GM10248 (cell line): Measurements from ENCODE around the gene ATG5.
"Not testable (repeated sequence)": the region's sequence is repeated elsewhere in the genome, so short reads cannot be mapped to it uniquely, and the experiment has no call there.

Experiments
- CTCF ChIA-PET: fragments of 300-600 bp; sonication (Branson Sonifier 250); formaldehyde crosslinking; extraction: SDS; loops from one replicate; lab custom pipeline; 2021; ENCODE audit warnings: antibody characterized with exemption; lab: Yijun Ruan, JAX
- POLR2A ChIA-PET: fragments of 350-650 bp; sonication (Branson Sonifier 250); formaldehyde crosslinking; extraction: SDS; loops from one replicate; lab custom pipeline; 2020; ENCODE audit warnings: antibody characterized with exemption; lab: Yijun Ruan, JAX
- DNase-seq: peaks from one replicate; pipeline ENCODE4 v3.0.0; 2012; ENCODE audit errors: extremely low spot score
- TF ChIP-seq, protein P1 (sequence below): IDR thresholded peaks from 2 replicates; pipeline ENCODE4 v1.5.1; 2012; ENCODE audit warnings: mild to moderate bottlenecking, low read depth; ENCODE audit errors: extremely low read depth, missing control alignments, control extremely low read depth

ATG5 gene

DNA sequence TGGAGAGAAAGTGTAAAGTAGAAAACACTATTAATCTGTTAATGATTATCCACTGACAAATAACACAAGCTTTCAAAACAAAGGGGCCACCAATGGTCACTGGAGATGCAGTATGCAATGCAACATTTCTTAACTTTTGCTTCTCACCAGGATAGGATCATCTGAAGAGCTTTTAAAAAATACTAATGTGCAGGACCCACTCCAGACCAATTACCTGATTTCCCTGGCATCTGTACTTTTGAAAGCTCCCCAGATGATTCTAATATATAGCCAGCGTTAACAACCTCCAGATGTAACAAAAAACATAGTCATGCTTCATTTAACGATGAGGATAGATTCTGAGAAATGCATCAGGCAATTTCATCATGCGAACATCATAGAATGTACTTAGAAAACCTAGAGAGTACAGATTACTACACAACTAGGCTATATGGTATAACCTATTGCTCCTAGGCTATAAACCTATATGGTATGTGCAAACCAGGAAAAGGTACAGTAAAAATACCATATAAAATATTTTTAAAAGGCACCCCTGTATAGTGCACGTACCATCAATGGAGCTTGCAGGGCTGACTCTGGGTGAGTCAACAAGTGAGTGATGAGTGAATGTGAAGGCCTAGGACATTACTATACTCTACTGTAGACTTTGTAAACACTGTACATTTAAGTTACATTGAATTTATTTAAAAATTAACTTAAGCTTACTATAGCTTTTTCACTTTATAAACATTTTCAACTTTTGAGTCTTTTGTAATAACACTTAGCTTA, 69.2 kb downstream of the ATG5 start:
- ChIA-PET CTCF (interaction anchor here (0.7 to 1.0 kb wide), 5 partner anchors 8 to 772 kb away, joined by 3 read pairs; no protein-coding TSS in a partner anchor), POLR2A (no interaction called here)
- no peak for DNase-seq
- TF ChIP-seq, protein P1, sequence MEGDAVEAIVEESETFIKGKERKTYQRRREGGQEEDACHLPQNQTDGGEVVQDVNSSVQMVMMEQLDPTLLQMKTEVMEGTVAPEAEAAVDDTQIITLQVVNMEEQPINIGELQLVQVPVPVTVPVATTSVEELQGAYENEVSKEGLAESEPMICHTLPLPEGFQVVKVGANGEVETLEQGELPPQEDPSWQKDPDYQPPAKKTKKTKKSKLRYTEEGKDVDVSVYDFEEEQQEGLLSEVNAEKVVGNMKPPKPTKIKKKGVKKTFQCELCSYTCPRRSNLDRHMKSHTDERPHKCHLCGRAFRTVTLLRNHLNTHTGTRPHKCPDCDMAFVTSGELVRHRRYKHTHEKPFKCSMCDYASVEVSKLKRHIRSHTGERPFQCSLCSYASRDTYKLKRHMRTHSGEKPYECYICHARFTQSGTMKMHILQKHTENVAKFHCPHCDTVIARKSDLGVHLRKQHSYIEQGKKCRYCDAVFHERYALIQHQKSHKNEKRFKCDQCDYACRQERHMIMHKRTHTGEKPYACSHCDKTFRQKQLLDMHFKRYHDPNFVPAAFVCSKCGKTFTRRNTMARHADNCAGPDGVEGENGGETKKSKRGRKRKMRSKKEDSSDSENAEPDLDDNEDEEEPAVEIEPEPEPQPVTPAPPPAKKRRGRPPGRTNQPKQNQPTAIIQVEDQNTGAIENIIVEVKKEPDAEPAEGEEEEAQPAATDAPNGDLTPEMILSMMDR: no peak

- ChIA-PET POLR2A (no interaction called here), CTCF (no interaction called here)
- TF ChIP-seq, protein P1: no peak
- no peak for DNase-seq
These were observed 70.3 kb downstream of the ATG5 start for GRCh38 chr6:106255306-106255705.

- ChIA-PET POLR2A (no interaction called here), CTCF (interaction anchor here (0.9 to 1.4 kb wide), 3 partner anchors 19 to 31 kb away, joined by 4 to 5 read pairs (median 4); no protein-coding TSS in a partner anchor)
- TF ChIP-seq, protein P1: no peak
- DNase-seq: no peak
These were observed 70.9 kb downstream of the ATG5 start for GRCh38 chr6:106254636-106255035.

DNA sequence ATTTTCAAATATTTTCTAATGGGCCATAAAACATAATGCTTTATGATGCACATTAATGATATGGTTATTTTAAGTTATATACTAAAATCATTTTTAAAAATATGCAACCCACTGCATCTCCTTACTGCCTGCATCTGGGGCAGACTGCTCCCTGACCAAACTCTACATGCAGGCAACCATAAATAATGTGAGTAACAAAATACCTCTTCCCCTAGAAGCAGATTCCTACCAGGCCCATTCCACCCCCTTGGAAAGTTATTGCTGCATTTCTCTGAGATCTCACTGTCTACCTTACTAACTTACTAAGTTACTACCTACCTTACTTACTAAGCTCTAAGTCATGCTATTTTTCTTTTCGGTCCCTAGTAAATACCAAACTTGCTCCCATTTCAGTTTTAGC, 71.8 kb downstream of the ATG5 start:
- CTCF ChIA-PET: interaction anchor here (0.9 to 1.4 kb wide), 4 partner anchors 11 to 30 kb away, joined by 3 to 5 read pairs (median 4); no protein-coding TSS in a partner anchor
- TF ChIP-seq, protein P1: no peak
- POLR2A ChIA-PET: no interaction called here
- DNase-seq: no peak

- TF ChIP-seq, protein P1: no peak
- ChIA-PET CTCF (interaction anchor here (1.0 to 1.5 kb wide), 3 partner anchors 12 to 821 kb away, joined by 3 read pairs; no protein-coding TSS in a partner anchor), POLR2A (no interaction called here)
- no peak for DNase-seq
These were observed 72.4 kb downstream of the ATG5 start for GRCh38 chr6:106253172-106253571.

- ChIA-PET POLR2A (no interaction called here), CTCF (interaction anchor here (1.0 to 1.5 kb wide), 2 partner anchors 23 to 821 kb away, joined by 3 read pairs; no protein-coding TSS in a partner anchor)
- TF ChIP-seq, protein P1: no peak
- no peak for DNase-seq
These were observed 72.9 kb downstream of the ATG5 start for GRCh38 chr6:106252687-106253086.

DNA sequence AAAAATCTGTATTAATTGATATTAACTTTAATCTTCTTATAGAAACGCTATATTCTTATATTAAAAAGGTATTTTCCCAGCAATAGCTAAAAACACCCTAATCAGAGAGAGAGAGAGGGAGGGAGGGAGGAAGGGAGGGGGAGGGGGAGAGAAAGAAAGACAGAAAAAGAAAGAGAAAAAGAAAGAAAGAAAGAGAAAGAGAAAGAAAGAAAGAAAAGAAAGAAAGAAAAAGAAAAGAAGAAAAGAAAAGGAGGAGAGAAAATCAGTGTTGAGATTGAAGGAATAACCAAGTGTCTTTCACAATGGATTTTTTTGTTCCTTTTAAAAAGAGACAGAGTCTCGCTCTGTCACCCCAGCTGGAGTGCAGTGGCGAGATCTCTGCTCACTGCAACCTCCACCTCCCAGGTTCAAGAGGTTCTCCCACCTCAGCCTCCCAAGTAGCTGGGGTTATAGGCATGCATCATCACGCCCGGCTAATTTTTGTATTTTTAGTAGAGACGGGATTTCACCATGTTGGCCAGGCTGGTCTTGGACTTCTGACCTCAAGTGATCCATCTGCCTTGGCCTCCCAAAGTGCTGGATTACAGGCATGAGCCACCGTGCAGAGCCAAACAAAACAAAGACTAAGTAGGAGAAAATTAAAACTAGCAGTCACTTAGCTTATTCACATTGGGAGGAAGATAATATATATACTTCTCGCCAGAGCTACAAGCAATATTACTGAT, 73.9 kb downstream of the ATG5 start:
- DNase-seq, POLR2A ChIA-PET: not testable (repeated sequence)

More for the DNA sequence above, 73.9 kb downstream of the ATG5 start:
- CTCF ChIA-PET: interaction anchor here (1.5 kb wide), 1 partner anchor 820 kb away, joined by 3 read pairs; no protein-coding TSS in a partner anchor
